ENCODE data around the gene DNASE2.

The DNASE2 gene

DNA sequence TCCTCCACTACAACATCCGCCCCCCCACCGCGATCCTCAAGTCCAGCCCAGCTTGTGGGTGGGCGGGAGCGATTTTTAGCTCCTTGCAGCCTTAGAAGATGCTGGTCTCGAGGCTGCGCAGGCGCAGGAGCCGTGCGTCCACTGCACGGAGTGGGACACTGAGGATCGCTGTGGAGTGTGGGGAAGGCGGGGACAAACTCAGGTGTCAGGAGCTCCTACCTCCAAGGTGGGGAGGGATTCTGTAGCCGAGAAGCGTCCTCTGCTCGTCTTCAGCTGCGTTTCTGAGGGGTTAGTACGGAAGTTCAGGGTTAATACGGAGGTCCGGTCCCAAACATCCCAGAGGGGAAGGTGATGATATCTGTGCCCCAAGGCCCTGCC lies 46.7 kb downstream of the DNASE2 start, which contains the start of gene RTBDN:
RTBDN (minus strand) TSS at position 14 of the 378 bp plus-strand sequence. CDS start 4,600 bp downstream, outside the sequence.
- no peak for DNase-seq (ENCODE audit: low read depth)

DNA sequence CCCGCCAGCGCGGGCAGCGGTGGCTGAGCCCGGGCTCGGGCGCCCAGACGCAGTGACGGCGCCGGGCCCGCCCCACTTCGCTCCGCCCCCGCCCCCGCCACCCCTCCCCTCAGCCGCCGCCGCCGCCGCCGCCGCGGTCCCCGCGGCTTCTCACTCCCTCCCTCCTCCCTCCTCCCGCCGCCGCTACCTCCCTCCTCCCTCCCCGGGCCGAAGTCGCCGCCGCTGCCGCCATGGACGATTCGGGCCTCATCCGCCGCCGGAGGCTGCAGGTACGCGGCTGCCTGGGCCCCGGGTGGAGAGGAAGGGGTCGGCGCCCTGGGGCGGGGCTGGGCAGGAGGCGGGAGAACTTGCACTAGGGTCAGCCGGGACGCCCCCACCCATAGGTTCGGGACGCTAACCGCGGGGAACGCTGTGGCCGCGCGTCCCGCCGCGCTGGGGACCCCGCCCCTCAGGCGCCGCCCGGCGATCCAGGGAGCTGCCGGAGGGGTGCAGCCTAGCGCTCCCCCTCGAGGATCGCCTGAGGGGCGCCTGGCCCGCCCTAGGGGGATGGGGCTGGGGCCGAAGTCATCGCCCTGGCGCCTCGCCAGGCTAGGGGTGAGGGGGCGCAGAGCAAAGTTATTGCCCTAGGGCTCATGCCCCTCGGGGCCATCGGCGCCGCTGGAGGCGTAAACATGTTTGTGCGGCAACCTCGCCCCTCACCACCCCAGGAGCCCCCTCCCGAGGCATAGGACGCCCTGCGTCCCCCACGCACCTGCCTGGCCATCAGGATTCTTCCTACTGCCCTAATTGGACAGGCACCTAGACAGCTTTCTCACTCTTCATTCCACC lies 47.3 kb downstream of the DNASE2 start:
- no peak for DNase-seq (ENCODE audit: low read depth)

DNA sequence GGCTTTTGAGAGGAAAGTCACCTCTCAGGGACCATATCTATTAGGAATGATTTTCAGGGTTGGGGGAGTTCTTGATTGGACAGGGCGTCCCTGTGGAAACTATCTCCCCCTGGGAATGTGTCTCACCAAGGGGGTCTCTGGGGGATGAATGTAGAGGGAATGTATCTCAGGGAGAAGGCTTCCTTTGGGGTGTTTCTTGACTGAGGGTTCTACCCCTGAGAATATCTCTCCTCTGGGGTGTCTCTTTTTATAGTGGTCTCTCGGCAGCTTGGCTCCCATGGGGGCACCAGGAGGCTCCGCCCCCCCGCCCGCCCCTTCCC lies 47.9 kb downstream of the DNASE2 start:
- DNase-seq (ENCODE audit: low read depth): no peak

DNA sequence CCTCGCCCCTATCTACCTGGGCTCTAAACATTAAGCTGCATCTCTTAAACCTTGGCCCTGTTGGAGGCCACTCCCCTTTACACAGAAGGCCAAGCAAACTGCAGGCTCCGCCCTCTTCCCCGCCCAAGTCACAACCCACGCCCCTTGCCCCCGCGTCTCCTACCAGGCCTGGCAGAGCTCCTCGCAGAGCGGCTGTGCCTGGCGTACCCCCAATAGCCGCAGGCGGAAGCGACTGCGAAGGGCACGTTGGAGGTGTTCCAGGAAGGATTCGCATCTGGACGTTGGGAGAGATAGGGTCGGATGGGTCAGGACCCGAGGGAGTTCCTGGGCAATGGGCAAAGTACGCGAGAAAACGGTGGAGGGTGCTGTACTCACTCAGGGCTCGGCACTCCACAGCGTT lies 52.8 kb downstream of the DNASE2 start:
- no peak for DNase-seq (ENCODE audit: low read depth)

DNA sequence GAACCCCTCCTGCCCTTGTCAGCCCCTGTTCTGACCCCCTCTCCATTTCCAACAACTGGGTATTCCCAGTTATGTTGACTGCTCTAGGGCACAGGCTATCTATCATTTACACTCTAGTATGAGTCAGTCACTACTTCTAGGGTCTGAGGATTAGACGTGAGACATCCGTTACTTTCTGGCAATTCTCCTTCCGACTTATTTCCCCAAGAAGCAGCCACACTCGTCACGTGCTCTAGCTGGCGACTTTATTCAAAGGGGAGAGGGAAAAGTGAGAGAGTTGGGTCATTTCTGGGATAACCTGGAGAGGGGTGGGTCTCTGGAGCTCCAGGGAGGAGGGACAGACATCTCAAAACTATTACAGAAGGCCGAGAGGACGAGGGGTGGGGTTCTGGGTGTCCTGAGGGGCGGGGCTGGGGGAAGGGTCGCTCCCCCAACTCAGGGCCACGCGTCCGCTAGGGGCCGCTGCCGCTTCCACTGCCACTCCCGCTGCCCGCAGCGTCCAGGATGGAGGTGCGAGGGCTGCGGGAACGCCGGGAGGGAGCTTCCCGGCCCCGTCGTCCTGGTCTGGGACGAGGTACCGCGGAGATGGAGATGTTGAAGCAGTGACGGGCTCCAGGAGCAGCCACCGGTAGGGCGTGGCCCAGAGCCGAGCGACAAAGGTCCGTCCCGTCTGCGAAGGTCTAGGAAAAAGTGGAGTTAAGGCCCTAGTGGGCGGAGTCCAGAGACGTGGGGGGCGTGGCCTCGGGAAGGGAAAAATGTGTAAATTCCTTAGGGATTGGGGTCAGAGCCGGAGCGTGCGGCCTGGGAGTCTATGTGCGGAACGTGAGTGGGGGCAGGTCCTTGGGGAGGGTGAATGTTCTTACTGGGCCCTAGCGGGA lies 55.8 kb downstream of the DNASE2 start:
- no peak for DNase-seq (ENCODE audit: low read depth)
